SK-N-SH treated with all-trans-retinoic acid at 6 μM for 48 hours (cell line): ENCODE results near the gene NR4A2.

Experiments
- ATAC-seq: fragments of 200-7000 bp; cut with Tn5 transposase; 3 replicates; pipeline ENCODE4 v1.9.1; 2020; ENCODE audit warnings: mild to moderate bottlenecking, moderate library complexity
- ARNTL ChIP-seq: fragments of 450-650 bp; formaldehyde crosslinking; IDR thresholded peaks from 2 replicates; pipeline ENCODE4 v1.5.0; 2020; ENCODE audit warnings: low read depth, mild to moderate bottlenecking, moderate library complexity, borderline replicate concordance
- CREB5 ChIP-seq: fragments of 250-450 bp; sonication (Bioruptor Pico); IDR thresholded peaks from 2 replicates; pipeline ENCODE4 v1.5.1; 2020; ENCODE audit warnings: low read depth, mild to moderate bottlenecking, moderate library complexity
- CSDC2 ChIP-seq: fragments of 250-450 bp; sonication (Bioruptor Pico); IDR thresholded peaks from 2 replicates; pipeline ENCODE4 v1.5.0; 2020; ENCODE audit warnings: mild to moderate bottlenecking, moderate library complexity
- CSRNP3 ChIP-seq: fragments of 250-450 bp; sonication (Bioruptor Pico); IDR thresholded peaks from 2 replicates; pipeline ENCODE4 v1.5.1; 2021; ENCODE audit warnings: mild to moderate bottlenecking, moderate library complexity
- ESRRG ChIP-seq: fragments of 250-450 bp; sonication (Bioruptor Pico); IDR thresholded peaks from 2 replicates; pipeline ENCODE4 v1.6.1; 2021; ENCODE audit warnings: mild to moderate bottlenecking
- GLIS3 ChIP-seq: fragments of 250-450 bp; sonication (Bioruptor Pico); IDR thresholded peaks from 2 replicates; pipeline ENCODE4 v1.5.0; 2020; ENCODE audit warnings: mild to moderate bottlenecking, moderate library complexity
- ISL1 ChIP-seq: fragments of 250-450 bp; sonication (Bioruptor Pico); IDR thresholded peaks from 2 replicates; pipeline ENCODE4 v2.1.2; 2022; ENCODE audit warnings: mild to moderate bottlenecking, moderate library complexity
- OSR1 ChIP-seq: fragments of 250-450 bp; sonication (Bioruptor Pico); IDR thresholded peaks from 2 replicates; pipeline ENCODE4 v1.8.0; 2022; ENCODE audit warnings: moderate library complexity, mild to moderate bottlenecking, inconsistent platforms
- PPARA ChIP-seq: fragments of 250-450 bp; sonication (Bioruptor Pico); IDR thresholded peaks from 2 replicates; pipeline ENCODE4 v1.5.0; 2020; ENCODE audit warnings: mild to moderate bottlenecking, borderline replicate concordance
- RARB ChIP-seq: fragments of 250-450 bp; sonication (Bioruptor Pico); IDR thresholded peaks from 2 replicates; pipeline ENCODE4 v1.8.0; 2021; ENCODE audit warnings: mild to moderate bottlenecking, moderate library complexity
- SNAI2 ChIP-seq: fragments of 250-450 bp; sonication (Bioruptor Pico); IDR thresholded peaks from 2 replicates; pipeline ENCODE4 v1.5.0; 2020; ENCODE audit warnings: mild to moderate bottlenecking, moderate library complexity
- TCF4 ChIP-seq: fragments of 250-450 bp; sonication (Bioruptor Pico); IDR thresholded peaks from 2 replicates; pipeline ENCODE4 v1.8.0; 2021; ENCODE audit warnings: mild to moderate bottlenecking, moderate library complexity, borderline replicate concordance
- TOX ChIP-seq: fragments of 250-450 bp; sonication (Bioruptor Pico); IDR thresholded peaks from 2 replicates; pipeline ENCODE4 v1.8.0; 2021; ENCODE audit warnings: mild to moderate bottlenecking, moderate library complexity, borderline replicate concordance
- ZC3H10 ChIP-seq: fragments of 250-450 bp; sonication (Bioruptor Pico); IDR thresholded peaks from 2 replicates; pipeline ENCODE4 v1.5.1; 2021; ENCODE audit warnings: mild to moderate bottlenecking, moderate library complexity
- ZFP3 ChIP-seq: fragments of 250-450 bp; sonication (Bioruptor Pico); IDR thresholded peaks from 2 replicates; pipeline ENCODE4 v1.5.0; 2020; ENCODE audit warnings: mild to moderate bottlenecking, moderate library complexity
- ZNF565 ChIP-seq: fragments of 450-650 bp; formaldehyde crosslinking; conservative IDR thresholded peaks from 2 replicates; pipeline ENCODE4 v1.5.0; 2020; ENCODE audit warnings: low read depth, mild to moderate bottlenecking, moderate library complexity
- ZNF8 ChIP-seq: fragments of 450-650 bp; formaldehyde crosslinking; IDR thresholded peaks from 2 replicates; pipeline ENCODE4 v1.5.0; 2020; ENCODE audit warnings: mild to moderate bottlenecking, moderate library complexity
- TF ChIP-seq, protein P1 (sequence below): fragments of 250-450 bp; sonication (Bioruptor Pico); IDR thresholded peaks from 2 replicates; pipeline ENCODE4 v1.8.0; 2021; ENCODE audit warnings: low read depth, mild to moderate bottlenecking, moderate library complexity, borderline replicate concordance
- TF ChIP-seq, protein P2 (sequence below): fragments of 250-450 bp; sonication (Bioruptor Pico); IDR thresholded peaks from 2 replicates; pipeline ENCODE4 v1.5.0; 2020; ENCODE audit warnings: mild to moderate bottlenecking, moderate library complexity

Gene NR4A2

GRCh38 chr2:156332284-156332533 lies 312 bp downstream of the NR4A2 start:
- no peak for TF ChIP-seq ARNTL (CRISPR knock-in tag)
- no peak; the same call in 1 of the 2 replicates for TF ChIP-seq ZFP3 (CRISPR knock-in tag)
- TF ChIP-seq, protein P1, sequence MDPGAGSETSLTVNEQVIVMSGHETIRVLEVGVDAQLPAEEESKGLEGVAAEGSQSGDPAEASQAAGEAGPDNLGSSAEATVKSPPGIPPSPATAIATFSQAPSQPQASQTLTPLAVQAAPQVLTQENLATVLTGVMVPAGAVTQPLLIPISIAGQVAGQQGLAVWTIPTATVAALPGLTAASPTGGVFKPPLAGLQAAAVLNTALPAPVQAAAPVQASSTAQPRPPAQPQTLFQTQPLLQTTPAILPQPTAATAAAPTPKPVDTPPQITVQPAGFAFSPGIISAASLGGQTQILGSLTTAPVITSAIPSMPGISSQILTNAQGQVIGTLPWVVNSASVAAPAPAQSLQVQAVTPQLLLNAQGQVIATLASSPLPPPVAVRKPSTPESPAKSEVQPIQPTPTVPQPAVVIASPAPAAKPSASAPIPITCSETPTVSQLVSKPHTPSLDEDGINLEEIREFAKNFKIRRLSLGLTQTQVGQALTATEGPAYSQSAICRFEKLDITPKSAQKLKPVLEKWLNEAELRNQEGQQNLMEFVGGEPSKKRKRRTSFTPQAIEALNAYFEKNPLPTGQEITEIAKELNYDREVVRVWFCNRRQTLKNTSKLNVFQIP (CRISPR knock-in tag), result no peak
- no peak for TF ChIP-seq GLIS3 (CRISPR knock-in tag)
- no peak for TF ChIP-seq CSRNP3 (CRISPR knock-in tag)
- no peak for TF ChIP-seq SNAI2 (CRISPR knock-in tag)
- no peak for TF ChIP-seq ZNF8 (CRISPR knock-in tag)
- TF ChIP-seq ESRRG (CRISPR knock-in tag), result no peak
- TF ChIP-seq ZNF565 (CRISPR knock-in tag), result no peak
- no peak for TF ChIP-seq ISL1
- no peak for TF ChIP-seq ZC3H10
- TF ChIP-seq PPARA (CRISPR knock-in tag), result no peak
- TF ChIP-seq CREB5, result no peak
- TF ChIP-seq, protein P2, sequence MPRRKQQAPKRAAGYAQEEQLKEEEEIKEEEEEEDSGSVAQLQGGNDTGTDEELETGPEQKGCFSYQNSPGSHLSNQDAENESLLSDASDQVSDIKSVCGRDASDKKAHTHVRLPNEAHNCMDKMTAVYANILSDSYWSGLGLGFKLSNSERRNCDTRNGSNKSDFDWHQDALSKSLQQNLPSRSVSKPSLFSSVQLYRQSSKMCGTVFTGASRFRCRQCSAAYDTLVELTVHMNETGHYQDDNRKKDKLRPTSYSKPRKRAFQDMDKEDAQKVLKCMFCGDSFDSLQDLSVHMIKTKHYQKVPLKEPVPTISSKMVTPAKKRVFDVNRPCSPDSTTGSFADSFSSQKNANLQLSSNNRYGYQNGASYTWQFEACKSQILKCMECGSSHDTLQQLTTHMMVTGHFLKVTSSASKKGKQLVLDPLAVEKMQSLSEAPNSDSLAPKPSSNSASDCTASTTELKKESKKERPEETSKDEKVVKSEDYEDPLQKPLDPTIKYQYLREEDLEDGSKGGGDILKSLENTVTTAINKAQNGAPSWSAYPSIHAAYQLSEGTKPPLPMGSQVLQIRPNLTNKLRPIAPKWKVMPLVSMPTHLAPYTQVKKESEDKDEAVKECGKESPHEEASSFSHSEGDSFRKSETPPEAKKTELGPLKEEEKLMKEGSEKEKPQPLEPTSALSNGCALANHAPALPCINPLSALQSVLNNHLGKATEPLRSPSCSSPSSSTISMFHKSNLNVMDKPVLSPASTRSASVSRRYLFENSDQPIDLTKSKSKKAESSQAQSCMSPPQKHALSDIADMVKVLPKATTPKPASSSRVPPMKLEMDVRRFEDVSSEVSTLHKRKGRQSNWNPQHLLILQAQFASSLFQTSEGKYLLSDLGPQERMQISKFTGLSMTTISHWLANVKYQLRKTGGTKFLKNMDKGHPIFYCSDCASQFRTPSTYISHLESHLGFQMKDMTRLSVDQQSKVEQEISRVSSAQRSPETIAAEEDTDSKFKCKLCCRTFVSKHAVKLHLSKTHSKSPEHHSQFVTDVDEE (CRISPR knock-in tag), result no peak
- no peak for TF ChIP-seq CSDC2 (CRISPR knock-in tag)
- TF ChIP-seq TOX, result no peak
- ATAC-seq, result peak; percentile 22; the same call in 2 of the 3 replicates

DNA sequence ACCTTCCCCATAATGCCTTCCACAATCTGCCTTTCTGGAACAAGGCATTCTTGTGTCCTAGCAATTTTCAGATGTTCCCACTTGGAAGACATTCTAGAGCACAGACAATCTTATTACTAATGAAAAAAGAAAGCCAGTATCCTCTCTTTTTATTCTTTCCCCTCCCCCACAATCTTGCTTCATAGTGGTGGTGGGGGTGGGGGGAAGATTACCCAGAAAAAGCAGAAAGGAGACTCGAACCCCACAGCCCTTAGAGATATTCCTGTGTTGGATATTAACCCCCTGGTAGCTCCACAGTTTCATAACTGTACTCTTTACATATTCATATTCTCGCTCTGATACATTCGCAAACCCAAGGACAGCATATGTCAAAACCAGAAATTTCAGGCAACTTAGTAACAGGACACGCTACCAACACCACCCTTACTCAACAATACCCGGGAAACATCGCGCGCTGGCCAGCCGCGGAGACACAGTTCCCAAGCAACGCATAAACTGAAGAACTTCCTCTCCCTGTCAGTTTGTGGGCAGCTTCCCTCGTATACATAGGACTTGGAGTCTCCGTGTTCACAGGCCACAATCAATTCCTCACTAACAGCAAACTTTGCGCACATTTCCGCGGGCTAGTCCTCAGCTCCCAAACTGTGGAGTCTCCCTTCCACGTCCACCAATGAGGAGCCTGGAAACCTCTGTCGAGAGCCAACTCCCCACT lies 793 bp downstream of the NR4A2 start:
- TF ChIP-seq, protein P1 (CRISPR knock-in tag), result no peak
- no peak for TF ChIP-seq GLIS3 (CRISPR knock-in tag)
- no peak for TF ChIP-seq RARB (CRISPR knock-in tag)
- TF ChIP-seq ISL1, result no peak
- TF ChIP-seq, protein P2 (CRISPR knock-in tag), result no peak
- no peak for TF ChIP-seq SNAI2 (CRISPR knock-in tag)
- no peak for TF ChIP-seq OSR1 (CRISPR knock-in tag)
- no peak for TF ChIP-seq ZFP3 (CRISPR knock-in tag)
- no peak for TF ChIP-seq TCF4 (CRISPR knock-in tag)
- TF ChIP-seq CSRNP3 (CRISPR knock-in tag), result no peak
- no peak for TF ChIP-seq ARNTL (CRISPR knock-in tag)
- TF ChIP-seq PPARA (CRISPR knock-in tag), result no peak
- TF ChIP-seq, all 23 proteins: peak for 0
- peak; percentile 8 for ATAC-seq
